ENCODE measurements around the gene CTTNBP2NL.

GRCh38 chr1:112435448-112435847 is 39.4 kb downstream of the CTTNBP2NL start:
- TF ChIP-seq YY1 (IDR thresholded peaks at IDR 0.05; ENCODE audit: insufficient read depth, insufficient read length) (no peak), ZNF274 (IDR thresholded peaks at IDR 0.05; ENCODE audit: low read depth, low read length) (no peak)
